Natural killer cell (primary cell): ENCODE measurements around the gene PBLD. TPM values are rescaled to one million over a fixed set of nuclear protein-coding genes. Genes with fewer than 3 reads are reported as not detected.

Experiments
- ATAC-seq, 3 donors: fragments of 150-1000 bp in 2 of 3; fragments of 200-7000 bp in 1 of 3; cut with Tn5 transposase; 1 replicate in 1 of 3; 2 replicates in 2 of 3; pipeline ENCODE4 v1.10.0; 2021; ENCODE audit warnings: mild to moderate bottlenecking in 2 of 3, moderate library complexity in 2 of 3
- DNase-seq, 2 donors: peaks; one replicate each; pipeline versions ENCODE4 v3.0.0 to v3.0.0-alpha.2; 2013 to 2021; ENCODE audit warnings: mixed read lengths in 1 of 2
- H3K27ac ChIP-seq: one replicate; pipeline ENCODE4 v1.5.1; 2013; ENCODE audit warnings: mild to moderate bottlenecking, low read length
- H3K27me3 ChIP-seq: one replicate; pipeline ENCODE4 v1.6.1; 2013; ENCODE audit warnings: low read length; ENCODE audit not compliant: control insufficient read depth, insufficient read depth
- H3K36me3 ChIP-seq: one replicate; pipeline ENCODE4 v1.6.1; 2013; ENCODE audit warnings: low read length; ENCODE audit not compliant: control insufficient read depth, insufficient read depth
- H3K4me1 ChIP-seq: one replicate; pipeline ENCODE4 v1.6.1; 2013; ENCODE audit warnings: low read length; ENCODE audit not compliant: control insufficient read depth, insufficient read depth
- H3K4me3 ChIP-seq: one replicate; pipeline ENCODE4 v1.5.1; 2013; ENCODE audit warnings: low read length
- H3K9me3 ChIP-seq: one replicate; pipeline ENCODE4 v1.6.1; 2013; ENCODE audit warnings: low read length; ENCODE audit not compliant: control insufficient read depth, insufficient read depth
- H3K27ac Mint-ChIP-seq, 2 donors: one replicate each; pipeline ENCODE4 v1.8.0; 2022; ENCODE audit warnings: mild to moderate bottlenecking in 2 of 2, mixed read lengths in 2 of 2, moderate library complexity in 1 of 2
- H3K27me3 Mint-ChIP-seq, 2 donors: one replicate each; pipeline ENCODE4 v1.8.0; 2022; ENCODE audit warnings: low read depth in 2 of 2, mixed read lengths in 2 of 2
- H3K36me3 Mint-ChIP-seq: one replicate; pipeline ENCODE4 v1.8.0; 2022; ENCODE audit warnings: mixed read lengths
- H3K4me1 Mint-ChIP-seq, 2 donors: one replicate each; pipeline ENCODE4 v1.8.0; 2022; ENCODE audit warnings: mixed read lengths in 2 of 2
- H3K4me3 Mint-ChIP-seq: one replicate; pipeline ENCODE4 v1.8.0; 2022; ENCODE audit warnings: mild to moderate bottlenecking, moderate library complexity, mixed read lengths
- H3K9me3 Mint-ChIP-seq, 2 donors: one replicate each; pipeline ENCODE4 v1.8.0; 2022; ENCODE audit warnings: mixed read lengths in 2 of 2
- CTCF ChIP-seq: fragments of 200-600 bp; IDR thresholded peaks from one replicate; pipeline ENCODE4 v1.8.0; 2022; ENCODE audit warnings: antibody characterized with exemption
- WGBS: methylation state at CpG from one replicate; pipeline ENCODE4 v1.1.7; 2013; ENCODE audit warnings: missing lambda C conversion rate; ENCODE audit not compliant: insufficient coverage; 5-methylcytosine and 5-hydroxymethylcytosine counted together
- intact Hi-C: fragments of 100-400 bp; cut with micrococcal nuclease; formaldehyde crosslinking; loops from one replicate; pipeline ENCODE4 v1.14.2; 2022
- total RNA-seq, 4 donors: library from RNA; stranded (reverse); fragments of 120-200 nt in 1 of 4; gene quantifications; one replicate each; pipeline versions ENCODE4 v1.2.3 to v1.2.4, GENCODE V29; 2013 to 2022

The PBLD gene
- total RNA-seq, 3 donors from 2014 or later (not counting 1 experiment from before 2014, with no cell fraction given): 1.4 to 2.1 (median 1.4) TPM

GRCh38 chr10:68303849-68304412 lies 28.8 kb downstream of the PBLD start:
- Mint-ChIP-seq H3K27me3 (no peaks in the 10 kb centered on the region), H3K4me1 (no peaks in the 10 kb centered on the region), H3K4me3 (no peak overlapping the region), H3K36me3 (no peaks in the 10 kb centered on the region), H3K27ac (no peak overlapping the region), H3K9me3 (no peaks in the 10 kb centered on the region)
- H3K36me3 ChIP-seq: no peaks in the 10 kb centered on the region
- peaks cover 5% of the 10 kb centered on the region for H3K4me1 ChIP-seq
- DNase-seq (no peak), ATAC-seq (no peak)
- H3K4me3 ChIP-seq: no peak overlapping the region
- H3K27ac ChIP-seq: no peak overlapping the region
- no peak for TF ChIP-seq CTCF
- 93% methylated on average over 5 of the region's 7 CpGs for WGBS
- H3K27me3 ChIP-seq: no peaks in the 10 kb centered on the region
- intact Hi-C loops: loop anchor here (5.0 kb wide), 1 partner anchor 447 kb away; no protein-coding TSS in a partner anchor
- no peaks in the 10 kb centered on the region for H3K9me3 ChIP-seq

GRCh38 chr10:68302871-68303270 lies 29.9 kb downstream of the PBLD start:
- Mint-ChIP-seq H3K4me3 (no peak overlapping the region), H3K36me3 (no peaks in the 10 kb centered on the region), H3K9me3 (no peaks in the 10 kb centered on the region), H3K4me1 (no peaks in the 10 kb centered on the region), H3K27me3 (no peaks in the 10 kb centered on the region), H3K27ac (no peak overlapping the region)
- DNase-seq: no peak
- no peaks in the 10 kb centered on the region for H3K36me3 ChIP-seq
- no peak overlapping the region for H3K4me3 ChIP-seq
- no peak for ATAC-seq
- TF ChIP-seq CTCF: no peak
- no peaks in the 10 kb centered on the region for H3K27me3 ChIP-seq
- peaks cover 5% of the 10 kb centered on the region for H3K4me1 ChIP-seq
- no peaks in the 10 kb centered on the region for H3K9me3 ChIP-seq
- intact Hi-C loops: loop anchor here (5.0 kb wide), 1 partner anchor 446 kb away; no protein-coding TSS in a partner anchor
- WGBS: 80% methylated on average over 4 of the region's 5 CpGs
- H3K27ac ChIP-seq: no peak overlapping the region

- H3K4me3 ChIP-seq: no peak overlapping the region
Observed at GRCh38 chr10:68302503-68302823, 30.3 kb downstream of the PBLD start.

More at GRCh38 chr10:68302503-68302823, 30.3 kb downstream of the PBLD start:
- ATAC-seq (no peak), DNase-seq (no peak)
- peak; percentile 8 for TF ChIP-seq CTCF
- WGBS: 76% methylated on average over 2 of the region's 2 CpGs
- Mint-ChIP-seq H3K27me3 (no peaks in the 10 kb centered on the region), H3K27ac (no peak overlapping the region), H3K4me1 (no peaks in the 10 kb centered on the region), H3K36me3 (no peaks in the 10 kb centered on the region), H3K9me3 (no peaks in the 10 kb centered on the region), H3K4me3 (no peak overlapping the region)
- Histone ChIP-seq H3K9me3 (no peaks in the 10 kb centered on the region), H3K4me1 (peaks cover 5% of the 10 kb centered on the region), H3K36me3 (no peaks in the 10 kb centered on the region), H3K27ac (no peak overlapping the region), H3K27me3 (no peaks in the 10 kb centered on the region)
- intact Hi-C loops: loop anchor here (5.0 kb wide), 1 partner anchor 445 kb away; no protein-coding TSS in a partner anchor
